Upper lobe of right lung (tissue), 1 donor: ENCODE data around the gene ELF3. TPM values are rescaled to one million over a fixed set of nuclear protein-coding genes. Genes with fewer than 3 reads are reported as not detected.

Source experiments
- ATAC-seq: fragments of 200-7000 bp; cut with Tn5 transposase; one replicate; pipeline ENCODE4 v1.9.1; 2020; ENCODE audit warnings: mild to moderate bottlenecking, moderate library complexity
- DNase-seq: peaks from one replicate; pipeline ENCODE4 v3.0.0-alpha.2; 2020
- H3K27ac ChIP-seq: fragments of 200-600 bp; one replicate; pipeline ENCODE4 v1.8.0; 2022
- H3K27me3 ChIP-seq: fragments of 200-600 bp; one replicate; pipeline ENCODE4 v1.8.0; 2022; ENCODE audit warnings: mild to moderate bottlenecking
- H3K36me3 ChIP-seq: fragments of 200-600 bp; one replicate; pipeline ENCODE4 v1.8.0; 2022
- H3K4me1 ChIP-seq: fragments of 200-600 bp; one replicate; pipeline ENCODE4 v1.8.0; 2022
- H3K4me3 ChIP-seq: fragments of 200-600 bp; one replicate; pipeline ENCODE4 v1.8.0; 2022; ENCODE audit warnings: mild to moderate bottlenecking
- H3K9me3 ChIP-seq: fragments of 200-600 bp; one replicate; pipeline ENCODE4 v1.8.0; 2022
- intact Hi-C: fragments of 100-400 bp; cut with DNase I; formaldehyde crosslinking; loops from one replicate; pipeline ENCODE4 v1.11.0; 2022
- total RNA-seq: library from RNA; stranded (reverse); fragmentation: NEBNext Ultra II Directional; extraction: Animal tissue kit (Norgen Biotek cat#: 25700); gene quantifications from one replicate; pipeline ENCODE4 v1.2.1, GENCODE V29; 2021
- TF ChIP-seq, protein P1 (sequence below): fragments of 200-600 bp; IDR thresholded peaks from one replicate; pipeline ENCODE4 v1.8.0; 2022; ENCODE audit warnings: antibody characterized with exemption
- donor health status: DM: no; HTN: yes; CAD: no; lungs with severe emphysema.

ELF3 gene
- total RNA-seq, 1 donor from 2014 or later: 62.9 TPM

DNA sequence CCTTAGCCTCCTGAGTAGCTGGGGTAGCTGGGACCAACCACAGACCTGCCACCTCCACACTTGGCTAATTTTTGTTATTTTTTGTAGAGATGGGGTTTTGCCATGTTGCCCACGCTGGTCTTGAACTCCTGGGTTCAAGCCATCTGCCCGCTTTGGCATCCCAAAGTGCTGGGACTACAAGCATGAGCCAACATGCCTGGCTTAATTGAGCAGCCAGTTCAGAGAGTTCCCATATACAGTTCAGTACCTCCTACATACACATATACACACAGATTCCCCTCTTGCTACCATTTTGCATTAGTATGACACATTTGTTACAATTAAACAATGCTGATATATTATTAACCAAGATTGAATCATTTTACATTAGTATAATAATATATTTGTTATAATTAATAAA is 25.0 kb upstream of the ELF3 start:
- Histone ChIP-seq H3K27me3 (no peaks in the 10 kb centered on the region), H3K4me3 (no peak overlapping the region), H3K27ac (no peak overlapping the region), H3K36me3 (peaks cover 18% of the 10 kb centered on the region), H3K9me3 (no peaks in the 10 kb centered on the region), H3K4me1 (peaks cover 13% of the 10 kb centered on the region)
- intact Hi-C loops: no loop called here
- ATAC-seq (no peak), DNase-seq (peak; percentile 11)
- TF ChIP-seq, protein P1, sequence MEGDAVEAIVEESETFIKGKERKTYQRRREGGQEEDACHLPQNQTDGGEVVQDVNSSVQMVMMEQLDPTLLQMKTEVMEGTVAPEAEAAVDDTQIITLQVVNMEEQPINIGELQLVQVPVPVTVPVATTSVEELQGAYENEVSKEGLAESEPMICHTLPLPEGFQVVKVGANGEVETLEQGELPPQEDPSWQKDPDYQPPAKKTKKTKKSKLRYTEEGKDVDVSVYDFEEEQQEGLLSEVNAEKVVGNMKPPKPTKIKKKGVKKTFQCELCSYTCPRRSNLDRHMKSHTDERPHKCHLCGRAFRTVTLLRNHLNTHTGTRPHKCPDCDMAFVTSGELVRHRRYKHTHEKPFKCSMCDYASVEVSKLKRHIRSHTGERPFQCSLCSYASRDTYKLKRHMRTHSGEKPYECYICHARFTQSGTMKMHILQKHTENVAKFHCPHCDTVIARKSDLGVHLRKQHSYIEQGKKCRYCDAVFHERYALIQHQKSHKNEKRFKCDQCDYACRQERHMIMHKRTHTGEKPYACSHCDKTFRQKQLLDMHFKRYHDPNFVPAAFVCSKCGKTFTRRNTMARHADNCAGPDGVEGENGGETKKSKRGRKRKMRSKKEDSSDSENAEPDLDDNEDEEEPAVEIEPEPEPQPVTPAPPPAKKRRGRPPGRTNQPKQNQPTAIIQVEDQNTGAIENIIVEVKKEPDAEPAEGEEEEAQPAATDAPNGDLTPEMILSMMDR: no peak

DNA sequence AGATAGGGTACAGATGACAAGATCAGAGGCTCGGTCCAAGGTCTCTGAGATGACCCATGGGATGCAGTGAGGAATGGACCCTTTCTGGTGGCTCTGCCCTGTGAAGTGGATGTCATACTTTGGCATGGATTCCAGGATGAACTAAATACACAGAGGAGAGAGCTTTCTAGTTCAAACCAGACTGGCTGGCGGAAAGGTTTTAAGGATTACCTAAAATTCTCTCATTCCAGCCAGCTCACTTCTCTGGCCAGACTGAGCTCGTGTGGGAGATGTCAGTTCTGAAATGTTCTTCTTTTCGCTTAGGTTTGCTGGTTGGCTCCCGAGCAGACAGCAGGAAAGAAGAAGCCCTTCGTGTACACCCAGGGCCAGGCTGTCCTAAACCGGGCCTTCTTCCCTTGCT is 21.8 kb upstream of the ELF3 start:
- intact Hi-C loops: no loop called here
- peaks cover 51% of the 10 kb centered on the region for H3K36me3 ChIP-seq
- DNase-seq (peak; percentile 27), ATAC-seq (no peak)
- peaks cover 10% of the 10 kb centered on the region for H3K4me1 ChIP-seq
- no peak overlapping the region for H3K27ac ChIP-seq
- no peak overlapping the region for H3K4me3 ChIP-seq
- H3K9me3 ChIP-seq: no peaks in the 10 kb centered on the region
- TF ChIP-seq, protein P1: no peak
- H3K27me3 ChIP-seq: no peaks in the 10 kb centered on the region

DNA sequence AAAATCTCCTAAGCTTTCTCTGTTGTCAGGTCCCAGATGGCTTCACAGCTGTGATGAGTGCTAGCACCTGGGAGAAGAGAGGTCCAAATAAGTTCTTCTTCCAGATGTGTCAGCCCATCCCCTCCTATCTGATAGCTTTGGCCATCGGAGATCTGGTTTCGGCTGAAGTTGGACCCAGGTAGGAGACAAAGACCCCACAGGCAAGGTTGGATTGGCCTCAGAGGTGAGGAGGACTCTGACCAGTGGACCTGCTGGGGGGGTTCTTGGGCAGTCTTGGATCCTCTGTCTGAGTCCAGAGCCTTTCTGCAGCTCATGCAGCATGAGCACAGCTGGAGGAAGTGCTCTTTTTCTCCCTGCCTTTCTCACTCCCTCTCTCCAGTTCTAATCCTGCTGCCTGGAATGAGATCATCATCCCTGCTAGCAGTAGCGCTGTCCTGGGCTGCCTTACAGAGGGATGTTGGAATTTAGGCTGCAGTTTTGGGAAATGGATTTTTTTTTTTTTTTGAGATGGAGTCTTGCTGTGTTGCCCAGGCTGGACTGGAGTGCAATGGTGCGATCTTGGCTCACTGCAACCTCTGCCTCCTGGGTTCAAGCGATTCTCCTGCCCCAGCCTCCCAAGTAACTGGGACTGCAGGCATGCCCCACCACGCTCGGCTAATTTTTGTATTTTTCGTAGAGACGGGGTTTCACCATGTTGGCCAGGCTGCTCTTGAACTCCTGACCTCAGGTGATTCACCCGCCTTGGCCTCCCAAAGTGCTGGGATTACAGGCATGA is 20.8 kb upstream of the ELF3 start:
- H3K4me3 ChIP-seq: no peak overlapping the region
- H3K4me1 ChIP-seq: peaks cover under 1% of the 10 kb centered on the region
- ATAC-seq: peak; percentile 13
- intact Hi-C loops: no loop called here
- H3K27ac ChIP-seq: no peak overlapping the region
- DNase-seq: peak; percentile 16
- H3K9me3 ChIP-seq: no peaks in the 10 kb centered on the region
- H3K27me3 ChIP-seq: no peaks in the 10 kb centered on the region
- peaks cover 58% of the 10 kb centered on the region for H3K36me3 ChIP-seq
- TF ChIP-seq, protein P1: no peak

DNA sequence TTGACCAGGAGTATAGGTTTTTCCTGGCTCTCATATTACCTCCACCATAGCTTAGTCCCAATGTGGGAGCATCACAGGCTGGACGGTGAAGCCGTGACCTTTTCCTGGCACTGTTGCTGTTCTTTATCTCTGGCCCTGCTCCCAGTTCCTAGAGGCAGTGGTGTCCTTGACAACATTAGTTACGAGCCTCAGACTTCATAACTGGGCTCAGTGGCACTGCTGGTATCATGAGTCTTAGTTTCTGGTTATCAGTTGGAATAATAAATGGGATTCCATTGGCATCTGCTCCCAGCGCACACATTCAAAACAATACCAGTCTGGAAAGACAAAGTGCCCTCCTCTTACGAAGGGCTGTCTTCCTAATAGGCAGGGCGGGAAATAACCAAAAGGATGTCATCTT is 20.0 kb upstream of the ELF3 start:
- Histone ChIP-seq H3K27me3 (no peaks in the 10 kb centered on the region), H3K4me1 (no peaks in the 10 kb centered on the region), H3K4me3 (no peak overlapping the region), H3K27ac (no peak overlapping the region), H3K36me3 (peaks cover 65% of the 10 kb centered on the region), H3K9me3 (no peaks in the 10 kb centered on the region)
- intact Hi-C loops: no loop called here
- ATAC-seq (no peak), DNase-seq (no peak)
- TF ChIP-seq, protein P1: no peak

DNA sequence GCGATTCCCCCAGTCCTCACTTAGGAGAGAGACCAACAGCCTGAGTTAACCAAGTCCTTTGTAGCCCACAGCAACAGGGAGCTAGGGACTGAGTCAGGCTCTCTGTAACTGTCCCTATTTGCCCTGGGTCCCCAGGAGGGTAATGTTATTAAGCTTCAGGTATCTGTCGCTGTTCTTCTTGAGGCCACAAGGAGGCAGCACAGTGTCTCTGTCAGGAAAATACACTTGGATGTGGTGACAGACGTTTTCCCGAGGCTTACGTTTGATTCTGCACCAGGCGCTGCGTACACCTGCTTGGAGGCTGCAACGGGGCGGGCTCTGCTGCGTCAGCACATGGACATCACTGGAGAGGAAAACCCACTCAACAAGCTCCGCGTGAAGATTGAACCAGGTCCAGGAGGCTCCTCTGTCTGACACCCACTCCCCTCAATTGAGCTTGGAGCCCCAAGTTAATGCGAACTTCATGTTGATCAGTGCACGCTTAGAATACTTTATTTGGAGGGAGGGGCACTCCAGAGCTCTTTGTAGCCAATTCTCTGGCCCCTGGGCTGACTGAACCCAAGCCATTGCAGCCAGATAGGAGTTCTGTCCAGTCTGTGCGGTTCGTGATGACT is 10.7 kb upstream of the ELF3 start:
- no peaks in the 10 kb centered on the region for H3K9me3 ChIP-seq
- intact Hi-C loops: loop anchor here (10.0 kb wide), 1 partner anchor 285 kb away; no protein-coding TSS in a partner anchor
- H3K36me3 ChIP-seq: peaks cover 90% of the 10 kb centered on the region
- DNase-seq: no peak
- H3K27me3 ChIP-seq: no peaks in the 10 kb centered on the region
- peak; percentile 90 for ATAC-seq
- no peak overlapping the region for H3K27ac ChIP-seq
- no peak overlapping the region for H3K4me3 ChIP-seq
- H3K4me1 ChIP-seq: no peaks in the 10 kb centered on the region
- TF ChIP-seq, protein P1: peak; percentile 75
